SK-N-SH treated with all-trans-retinoic acid at 6 μM for 48 hours (cell line): ENCODE measurements around the gene GAP43.

Experiments
- ATAC-seq: fragments of 200-7000 bp; cut with Tn5 transposase; 3 replicates; pipeline ENCODE4 v1.9.1; 2020; ENCODE audit warnings: mild to moderate bottlenecking, moderate library complexity
- ARNTL ChIP-seq: fragments of 450-650 bp; formaldehyde crosslinking; IDR thresholded peaks from 2 replicates; pipeline ENCODE4 v1.5.0; 2020; ENCODE audit warnings: low read depth, mild to moderate bottlenecking, moderate library complexity, borderline replicate concordance
- CREB5 ChIP-seq: fragments of 250-450 bp; sonication (Bioruptor Pico); IDR thresholded peaks from 2 replicates; pipeline ENCODE4 v1.5.1; 2020; ENCODE audit warnings: low read depth, mild to moderate bottlenecking, moderate library complexity
- CSDC2 ChIP-seq: fragments of 250-450 bp; sonication (Bioruptor Pico); IDR thresholded peaks from 2 replicates; pipeline ENCODE4 v1.5.0; 2020; ENCODE audit warnings: mild to moderate bottlenecking, moderate library complexity
- CSRNP3 ChIP-seq: fragments of 250-450 bp; sonication (Bioruptor Pico); IDR thresholded peaks from 2 replicates; pipeline ENCODE4 v1.5.1; 2021; ENCODE audit warnings: mild to moderate bottlenecking, moderate library complexity
- ESRRG ChIP-seq: fragments of 250-450 bp; sonication (Bioruptor Pico); IDR thresholded peaks from 2 replicates; pipeline ENCODE4 v1.6.1; 2021; ENCODE audit warnings: mild to moderate bottlenecking
- GLIS3 ChIP-seq: fragments of 250-450 bp; sonication (Bioruptor Pico); IDR thresholded peaks from 2 replicates; pipeline ENCODE4 v1.5.0; 2020; ENCODE audit warnings: mild to moderate bottlenecking, moderate library complexity
- ISL1 ChIP-seq: fragments of 250-450 bp; sonication (Bioruptor Pico); IDR thresholded peaks from 2 replicates; pipeline ENCODE4 v2.1.2; 2022; ENCODE audit warnings: mild to moderate bottlenecking, moderate library complexity
- OSR1 ChIP-seq: fragments of 250-450 bp; sonication (Bioruptor Pico); IDR thresholded peaks from 2 replicates; pipeline ENCODE4 v1.8.0; 2022; ENCODE audit warnings: moderate library complexity, mild to moderate bottlenecking, inconsistent platforms
- PATZ1 ChIP-seq: fragments of 250-450 bp; sonication (Bioruptor Pico); IDR thresholded peaks from 2 replicates; pipeline ENCODE4 v1.8.0; 2020; ENCODE audit warnings: mild to moderate bottlenecking, moderate library complexity, borderline replicate concordance
- POU6F1 ChIP-seq: fragments of 250-450 bp; sonication (Bioruptor Pico); IDR thresholded peaks from 2 replicates; pipeline ENCODE4 v1.8.0; 2021; ENCODE audit warnings: low read depth, mild to moderate bottlenecking, moderate library complexity, borderline replicate concordance
- PPARA ChIP-seq: fragments of 250-450 bp; sonication (Bioruptor Pico); IDR thresholded peaks from 2 replicates; pipeline ENCODE4 v1.5.0; 2020; ENCODE audit warnings: mild to moderate bottlenecking, borderline replicate concordance
- RARB ChIP-seq: fragments of 250-450 bp; sonication (Bioruptor Pico); IDR thresholded peaks from 2 replicates; pipeline ENCODE4 v1.8.0; 2021; ENCODE audit warnings: mild to moderate bottlenecking, moderate library complexity
- TCF4 ChIP-seq: fragments of 250-450 bp; sonication (Bioruptor Pico); IDR thresholded peaks from 2 replicates; pipeline ENCODE4 v1.8.0; 2021; ENCODE audit warnings: mild to moderate bottlenecking, moderate library complexity, borderline replicate concordance
- TOX ChIP-seq: fragments of 250-450 bp; sonication (Bioruptor Pico); IDR thresholded peaks from 2 replicates; pipeline ENCODE4 v1.8.0; 2021; ENCODE audit warnings: mild to moderate bottlenecking, moderate library complexity, borderline replicate concordance
- TSHZ2 ChIP-seq: fragments of 250-450 bp; sonication (Bioruptor Pico); IDR thresholded peaks from 2 replicates; pipeline ENCODE4 v1.5.0; 2020; ENCODE audit warnings: mild to moderate bottlenecking, moderate library complexity
- ZFP3 ChIP-seq: fragments of 250-450 bp; sonication (Bioruptor Pico); IDR thresholded peaks from 2 replicates; pipeline ENCODE4 v1.5.0; 2020; ENCODE audit warnings: mild to moderate bottlenecking, moderate library complexity
- ZFP30 ChIP-seq: fragments of 450-650 bp; formaldehyde crosslinking; IDR thresholded peaks from 2 replicates; pipeline ENCODE4 v1.5.0; 2022; ENCODE audit warnings: mild to moderate bottlenecking, moderate library complexity
- ZNF565 ChIP-seq: fragments of 450-650 bp; formaldehyde crosslinking; conservative IDR thresholded peaks from 2 replicates; pipeline ENCODE4 v1.5.0; 2020; ENCODE audit warnings: low read depth, mild to moderate bottlenecking, moderate library complexity
- ZNF70 ChIP-seq: fragments of 450-650 bp; formaldehyde crosslinking; IDR thresholded peaks from 2 replicates; pipeline ENCODE4 v1.5.0; 2020; ENCODE audit warnings: mild to moderate bottlenecking, moderate library complexity
- ZNF8 ChIP-seq: fragments of 450-650 bp; formaldehyde crosslinking; IDR thresholded peaks from 2 replicates; pipeline ENCODE4 v1.5.0; 2020; ENCODE audit warnings: mild to moderate bottlenecking, moderate library complexity

The GAP43 gene

GRCh38 chr3:115709093-115709492 lies 85.8 kb downstream of the GAP43 start:
- TF ChIP-seq TOX (CRISPR knock-in tag) = no peak
- no peak for ATAC-seq

GRCh38 chr3:115709931-115710330 lies 86.6 kb downstream of the GAP43 start:
- no peak for ATAC-seq
- TF ChIP-seq ESRRG (CRISPR knock-in tag) (no peak), POU6F1 (CRISPR knock-in tag) (no peak), ZNF8 (CRISPR knock-in tag) (no peak), GLIS3 (CRISPR knock-in tag) (no peak), ZNF70 (CRISPR knock-in tag) (no peak), CSDC2 (CRISPR knock-in tag) (no peak), ISL1 (no peak), ZFP3 (CRISPR knock-in tag) (no peak), ZFP30 (CRISPR knock-in tag) (no peak), PPARA (CRISPR knock-in tag) (no peak), CREB5 (CRISPR knock-in tag) (no peak), ARNTL (CRISPR knock-in tag) (no peak), CSRNP3 (no peak), TSHZ2 (CRISPR knock-in tag) (no peak), PATZ1 (no peak), ZNF565 (CRISPR knock-in tag) (no peak), OSR1 (CRISPR knock-in tag) (no peak), TCF4 (CRISPR knock-in tag) (no peak)

- ATAC-seq = peak; percentile 12; the same call in 1 of the 3 replicates
- no peak for TF ChIP-seq CSDC2 (CRISPR knock-in tag)
These were observed 87.5 kb downstream of the GAP43 start for GRCh38 chr3:115710799-115711198.

- no peak for TF ChIP-seq ISL1
- TF ChIP-seq RARB (CRISPR knock-in tag) = no peak
- TF ChIP-seq PPARA (CRISPR knock-in tag) = no peak
- TF ChIP-seq GLIS3 (CRISPR knock-in tag) = no peak
- TF ChIP-seq CSRNP3 = no peak
- TF ChIP-seq TCF4 (CRISPR knock-in tag) = no peak
- TF ChIP-seq ZFP30 (CRISPR knock-in tag) = no peak
- TF ChIP-seq ZNF565 (CRISPR knock-in tag) = no peak
- TF ChIP-seq, all 23 proteins: peak for 0
- peak; percentile 43 for ATAC-seq
These were observed 89.6 kb downstream of the GAP43 start for GRCh38 chr3:115712871-115713270.
